ENCODE measurements around the gene ABI2.
"Not testable (repeated sequence)": the region's sequence is repeated elsewhere in the genome, so short reads cannot be mapped to it uniquely, and the experiment has no call there.

ABI2 gene

DNA sequence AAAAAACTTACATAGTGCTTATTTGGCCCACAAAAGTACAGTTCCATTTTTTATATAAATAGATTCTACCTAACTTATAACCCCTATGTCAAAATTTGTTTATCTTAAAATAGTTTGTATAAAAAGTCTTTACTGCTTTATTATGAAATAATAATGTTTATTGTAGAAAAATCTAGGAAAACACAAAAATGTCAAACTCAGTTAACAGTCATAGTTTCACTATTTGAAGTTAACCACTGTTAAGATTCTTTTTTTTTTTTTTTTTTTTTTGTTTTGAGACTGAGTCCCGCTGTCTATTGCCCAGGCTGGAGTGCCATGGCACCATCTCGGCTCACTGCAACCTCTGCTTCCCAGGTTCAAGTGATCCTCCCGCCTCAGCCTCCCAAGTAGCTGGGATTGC lies 26.5 kb upstream of the ABI2 start:
- TF ChIP-seq, protein P1, sequence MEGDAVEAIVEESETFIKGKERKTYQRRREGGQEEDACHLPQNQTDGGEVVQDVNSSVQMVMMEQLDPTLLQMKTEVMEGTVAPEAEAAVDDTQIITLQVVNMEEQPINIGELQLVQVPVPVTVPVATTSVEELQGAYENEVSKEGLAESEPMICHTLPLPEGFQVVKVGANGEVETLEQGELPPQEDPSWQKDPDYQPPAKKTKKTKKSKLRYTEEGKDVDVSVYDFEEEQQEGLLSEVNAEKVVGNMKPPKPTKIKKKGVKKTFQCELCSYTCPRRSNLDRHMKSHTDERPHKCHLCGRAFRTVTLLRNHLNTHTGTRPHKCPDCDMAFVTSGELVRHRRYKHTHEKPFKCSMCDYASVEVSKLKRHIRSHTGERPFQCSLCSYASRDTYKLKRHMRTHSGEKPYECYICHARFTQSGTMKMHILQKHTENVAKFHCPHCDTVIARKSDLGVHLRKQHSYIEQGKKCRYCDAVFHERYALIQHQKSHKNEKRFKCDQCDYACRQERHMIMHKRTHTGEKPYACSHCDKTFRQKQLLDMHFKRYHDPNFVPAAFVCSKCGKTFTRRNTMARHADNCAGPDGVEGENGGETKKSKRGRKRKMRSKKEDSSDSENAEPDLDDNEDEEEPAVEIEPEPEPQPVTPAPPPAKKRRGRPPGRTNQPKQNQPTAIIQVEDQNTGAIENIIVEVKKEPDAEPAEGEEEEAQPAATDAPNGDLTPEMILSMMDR (IDR thresholded peaks at IDR 0.05; ENCODE audit: low read depth, low read length), result no peak
- TF ChIP-seq POLR2A (IDR thresholded peaks at IDR 0.05; ENCODE audit: extremely low read depth, insufficient read length), result no peak
- TF ChIP-seq, protein P2, sequence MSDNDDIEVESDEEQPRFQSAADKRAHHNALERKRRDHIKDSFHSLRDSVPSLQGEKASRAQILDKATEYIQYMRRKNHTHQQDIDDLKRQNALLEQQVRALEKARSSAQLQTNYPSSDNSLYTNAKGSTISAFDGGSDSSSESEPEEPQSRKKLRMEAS (IDR thresholded peaks at IDR 0.05; ENCODE audit: low read depth, low read length), result no peak
- TF ChIP-seq MYC (IDR thresholded peaks at IDR 0.05; ENCODE audit: low read depth, low read length), result no peak
- DNase-seq (ENCODE audit: low read depth), result no peak
- H3K4me3 ChIP-seq (ENCODE audit: low read depth, low read length), result no peak overlapping the region

DNA sequence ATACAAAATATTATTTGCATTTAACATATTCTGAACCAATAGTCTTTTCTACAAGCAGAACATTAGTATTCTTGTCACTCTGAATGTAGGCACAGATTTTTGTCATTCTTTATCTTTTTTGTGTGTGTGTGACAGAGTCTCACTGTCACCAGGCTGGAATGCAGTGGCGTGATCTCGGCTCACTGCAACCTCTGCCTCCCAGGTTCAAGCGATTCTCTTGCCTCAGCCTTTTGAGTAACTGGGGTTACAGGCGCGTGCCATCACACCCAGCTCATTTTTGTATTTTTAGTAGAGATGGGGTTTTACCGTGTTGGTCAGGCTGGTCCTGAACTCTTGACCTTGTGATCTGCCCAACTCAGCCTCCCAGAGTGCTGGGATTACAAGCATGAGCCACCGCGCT lies 25.6 kb upstream of the ABI2 start:
- DNase-seq (ENCODE audit: low read depth); H3K4me3 ChIP-seq (ENCODE audit: low read depth, low read length): not testable (repeated sequence)

DNA sequence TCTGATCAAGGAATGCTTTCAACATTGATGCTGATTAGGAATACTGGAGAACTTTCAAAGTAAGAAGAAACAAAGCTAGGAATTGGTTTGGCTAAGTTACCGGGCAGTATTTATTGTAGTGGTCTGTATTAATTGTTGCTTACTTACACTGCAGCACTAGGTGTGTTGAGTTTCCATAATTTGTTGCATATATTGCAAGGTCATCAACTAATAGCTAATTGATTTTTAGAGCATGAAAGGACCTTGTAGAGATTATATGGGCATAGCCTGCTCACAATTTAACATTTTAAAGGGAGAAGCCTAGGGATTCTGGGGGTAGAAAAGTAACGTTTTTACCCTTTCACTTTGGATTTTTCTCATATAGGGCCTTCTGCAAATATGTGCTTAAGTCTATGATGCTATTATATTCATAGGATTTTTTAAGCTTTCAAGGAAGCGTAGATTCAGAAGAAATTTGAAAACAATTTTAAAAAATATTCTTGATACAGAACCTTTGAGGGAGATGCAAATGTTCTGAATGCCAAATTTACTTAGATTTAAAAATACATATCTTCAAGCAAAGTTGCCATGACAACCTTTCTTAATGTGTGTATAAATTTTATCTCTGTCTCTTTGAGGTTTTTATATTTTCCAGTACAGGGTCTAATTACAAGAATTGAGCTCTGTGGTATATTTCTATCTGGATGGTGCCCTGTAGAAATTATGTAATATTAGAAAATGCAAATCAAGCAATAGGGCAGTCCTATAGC lies 17.3 kb upstream of the ABI2 start:
- DNase-seq (ENCODE audit: low read depth), result no peak
- no peak overlapping the region for H3K4me3 ChIP-seq (ENCODE audit: low read depth, low read length)
- TF ChIP-seq POLR2A (IDR thresholded peaks at IDR 0.05; ENCODE audit: extremely low read depth, insufficient read length) (no peak), MYC (IDR thresholded peaks at IDR 0.05; ENCODE audit: low read depth, low read length) (no peak)
- TF ChIP-seq, protein P2 (IDR thresholded peaks at IDR 0.05; ENCODE audit: low read depth, low read length), result no peak
- TF ChIP-seq, protein P1 (IDR thresholded peaks at IDR 0.05; ENCODE audit: low read depth, low read length), result no peak

DNA sequence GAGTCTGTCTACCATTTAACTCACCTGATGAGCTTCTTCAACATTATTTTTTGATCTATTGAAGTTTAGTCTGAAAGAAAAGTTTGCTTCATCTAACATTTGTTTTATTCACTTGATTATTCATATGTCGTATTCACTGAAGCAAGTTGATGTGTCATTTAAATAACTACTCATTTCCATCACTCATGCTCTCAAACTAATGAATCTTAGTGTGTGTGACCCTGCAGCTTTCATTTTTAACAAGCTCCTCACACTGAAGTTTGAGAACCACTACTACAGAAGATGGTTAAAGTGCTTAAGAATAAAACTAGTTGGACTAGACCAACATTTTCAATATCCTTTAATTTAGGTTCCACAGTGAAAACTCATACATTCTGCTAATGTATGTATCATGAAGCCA lies 1.8 kb upstream of the ABI2 start:
- no peak for DNase-seq (ENCODE audit: low read depth)
- no peak overlapping the region for H3K4me3 ChIP-seq (ENCODE audit: low read depth, low read length)
- TF ChIP-seq MYC (IDR thresholded peaks at IDR 0.05; ENCODE audit: low read depth, low read length), result no peak
- TF ChIP-seq, protein P1 (IDR thresholded peaks at IDR 0.05; ENCODE audit: low read depth, low read length), result no peak
- TF ChIP-seq, protein P2 (IDR thresholded peaks at IDR 0.05; ENCODE audit: low read depth, low read length), result no peak
- TF ChIP-seq POLR2A (IDR thresholded peaks at IDR 0.05; ENCODE audit: extremely low read depth, insufficient read length), result no peak

DNA sequence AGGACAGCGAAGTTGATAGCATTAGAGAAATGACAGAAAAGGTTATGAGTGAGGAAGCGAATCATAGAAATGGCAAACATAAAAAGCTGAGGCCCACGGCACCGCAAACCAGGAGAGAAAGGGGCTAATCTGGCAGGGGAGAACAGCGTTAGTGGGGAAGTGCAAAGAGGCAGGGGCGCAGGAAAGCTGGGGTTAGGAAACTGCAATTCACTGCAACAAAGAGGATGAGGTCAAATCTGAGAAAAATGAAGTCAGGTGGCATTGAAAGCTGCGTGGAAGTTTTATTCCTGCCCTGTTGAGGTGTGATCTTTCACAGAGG lies 653 bp upstream of the ABI2 start:
- DNase-seq (ENCODE audit: low read depth), result peak; percentile 64
- peak overlapping the region; percentile 85 for H3K4me3 ChIP-seq (ENCODE audit: low read depth, low read length)
- TF ChIP-seq MYC (IDR thresholded peaks at IDR 0.05; ENCODE audit: low read depth, low read length) (no peak), POLR2A (IDR thresholded peaks at IDR 0.05; ENCODE audit: extremely low read depth, insufficient read length) (no peak)
- TF ChIP-seq, protein P2 (IDR thresholded peaks at IDR 0.05; ENCODE audit: low read depth, low read length), result no peak
- TF ChIP-seq, protein P1 (IDR thresholded peaks at IDR 0.05; ENCODE audit: low read depth, low read length), result no peak

DNA sequence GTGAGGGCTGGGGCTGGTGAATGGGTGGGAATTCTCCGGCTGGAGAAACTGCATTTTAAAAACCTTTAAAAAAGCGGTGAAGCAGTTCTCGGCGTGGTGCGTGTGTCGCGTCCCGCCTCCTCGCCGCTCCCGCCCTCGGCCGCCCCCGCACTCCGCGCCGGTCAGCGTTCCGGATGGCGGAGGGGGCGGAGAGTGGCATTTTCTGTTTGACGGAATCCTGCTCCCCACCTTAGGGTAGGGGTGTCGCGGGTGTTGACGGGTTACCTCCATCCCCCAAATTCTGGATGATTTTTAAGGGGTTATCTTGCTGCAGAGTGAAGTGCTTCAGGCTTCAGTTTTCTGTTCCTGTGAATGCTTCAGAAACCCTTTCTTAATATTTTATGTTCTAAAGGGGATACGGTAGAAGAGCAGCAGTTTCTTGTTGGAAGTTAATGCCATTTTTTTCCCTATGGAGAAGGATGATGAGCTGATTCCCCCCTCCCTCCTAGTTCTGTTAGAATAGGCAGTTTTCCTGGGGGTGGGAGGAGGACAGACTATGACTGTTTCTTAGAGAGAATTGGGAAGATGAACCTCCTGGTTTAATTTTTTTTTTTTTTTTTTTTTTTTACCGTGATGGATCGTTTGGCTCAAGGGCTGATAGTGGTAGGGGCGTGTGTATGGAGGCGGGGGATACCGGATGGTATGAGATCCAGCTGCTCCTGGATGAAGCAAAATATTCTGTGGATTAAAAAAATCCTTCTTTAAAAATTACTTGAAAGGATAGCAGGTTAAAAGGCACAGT lies 756 bp downstream of the ABI2 start:
- TF ChIP-seq, protein P1 (IDR thresholded peaks at IDR 0.05; ENCODE audit: low read depth, low read length), result no peak
- TF ChIP-seq, protein P2 (IDR thresholded peaks at IDR 0.05; ENCODE audit: low read depth, low read length), result no peak
- no peak; the same call in 1 of the 2 replicates for TF ChIP-seq MYC (IDR thresholded peaks at IDR 0.05; ENCODE audit: low read depth, low read length)
- no peak for TF ChIP-seq POLR2A (IDR thresholded peaks at IDR 0.05; ENCODE audit: extremely low read depth, insufficient read length)
- peak; percentile 72 for DNase-seq (ENCODE audit: low read depth)
- H3K4me3 ChIP-seq (ENCODE audit: low read depth, low read length), result peak overlapping the region; percentile 81

All from NB4 (cell line).